GM23338 (cell line): Measurements from ENCODE around the gene MOSMO. TPM values are rescaled to one million over a fixed set of nuclear protein-coding genes. Genes with fewer than 3 reads are reported as not detected.

Experiments used
- ATAC-seq: fragments of 200-7000 bp; cut with Tn5 transposase; 3 replicates; pipeline ENCODE4 v1.9.1; 2020
- DNase-seq: peaks from one replicate; pipeline ENCODE4 v3.0.0-alpha.2; 2015; ENCODE audit warnings: low spot score
- H2AFZ ChIP-seq: fragments of 200-600 bp; sonication (generic); 2 replicates; pipeline ENCODE4 v1.8.0; 2016; ENCODE audit warnings: antibody characterized with exemption, mild to moderate bottlenecking, moderate library complexity
- H3F3A ChIP-seq: fragments of 200-600 bp; sonication (generic); replicated peaks from 2 replicates; pipeline ENCODE4 v1.8.0; 2017; ENCODE audit warnings: antibody characterized with exemption, mixed run types, low read depth
- H3K27ac ChIP-seq: fragments of 200-600 bp; sonication (generic); 2 replicates; pipeline ENCODE4 v1.6.1; 2016; ENCODE audit warnings: low read depth
- H3K27me3 ChIP-seq: fragments of 200-600 bp; sonication (generic); 2 replicates; pipeline ENCODE4 v1.8.0; 2016; ENCODE audit warnings: mild to moderate bottlenecking, mixed run types, moderate library complexity; ENCODE audit not compliant: insufficient read depth
- H3K36me3 ChIP-seq: fragments of 200-600 bp; sonication (generic); 2 replicates; pipeline ENCODE4 v1.8.0; 2016; ENCODE audit warnings: mild to moderate bottlenecking; ENCODE audit not compliant: insufficient read depth
- H3K4me1 ChIP-seq: fragments of 200-600 bp; sonication (generic); 2 replicates; pipeline ENCODE4 v1.8.0; 2016; ENCODE audit warnings: mild to moderate bottlenecking, moderate library complexity; ENCODE audit not compliant: insufficient read depth
- H3K4me2 ChIP-seq: fragments of 200-600 bp; sonication (generic); 2 replicates; pipeline ENCODE4 v1.7.1; 2017; ENCODE audit warnings: mixed run types
- H3K4me3 ChIP-seq: fragments of 200-600 bp; sonication (generic); 2 replicates; pipeline ENCODE4 v1.6.1; 2016; ENCODE audit warnings: mixed run types
- H3K79me2 ChIP-seq: fragments of 200-600 bp; sonication (generic); replicated peaks from 2 replicates; pipeline ENCODE4 v1.8.0; 2017; ENCODE audit warnings: mild to moderate bottlenecking; ENCODE audit not compliant: insufficient read depth
- H3K9me2 ChIP-seq: fragments of 200-600 bp; sonication (generic); 2 replicates; pipeline ENCODE4 v1.8.0; 2017; ENCODE audit not compliant: insufficient read depth
- H4K20me1 ChIP-seq: fragments of 200-600 bp; sonication (generic); replicated peaks from 2 replicates; pipeline ENCODE4 v1.8.0; 2017; ENCODE audit warnings: mild to moderate bottlenecking; ENCODE audit not compliant: insufficient read depth
- H3K27ac Mint-ChIP-seq: 2 replicates; pipeline ENCODE4 v1.8.0; 2020; ENCODE audit warnings: inconsistent platforms, mild to moderate bottlenecking, moderate library complexity, mixed read lengths
- H3K27me3 Mint-ChIP-seq: 3 replicates; pipeline ENCODE4 v1.8.0; 2022; ENCODE audit warnings: low read depth, mild to moderate bottlenecking, moderate library complexity, mixed read lengths, inconsistent platforms; ENCODE audit not compliant: insufficient read depth, poor library complexity
- H3K36me3 Mint-ChIP-seq: 3 replicates; pipeline ENCODE4 v1.8.0; 2021; ENCODE audit warnings: low read depth, mild to moderate bottlenecking, inconsistent platforms, moderate library complexity, mixed read lengths
- H3K4me1 Mint-ChIP-seq: 3 replicates; pipeline ENCODE4 v1.8.0; 2020; ENCODE audit warnings: mild to moderate bottlenecking, inconsistent platforms, mixed read lengths
- H3K4me3 Mint-ChIP-seq: 3 replicates; pipeline ENCODE4 v1.8.0; 2021; ENCODE audit warnings: moderate library complexity, mild to moderate bottlenecking, inconsistent platforms, mixed read lengths
- H3K9me3 Mint-ChIP-seq: 3 replicates; pipeline ENCODE4 v1.8.0; 2020; ENCODE audit warnings: moderate library complexity, mild to moderate bottlenecking, inconsistent platforms, mixed read lengths
- CREB1 ChIP-seq: fragments of 250-450 bp; sonication (Bioruptor Pico); IDR thresholded peaks from 2 replicates; pipeline ENCODE4 v1.5.0; 2020; ENCODE audit warnings: low read depth, mild to moderate bottlenecking, moderate library complexity
- EZH2 ChIP-seq: fragments of 200-600 bp; sonication (generic); IDR thresholded peaks from one replicate; pipeline ENCODE4 v1.8.0; 2017; ENCODE audit warnings: antibody characterized with exemption, mild to moderate bottlenecking, low read depth; ENCODE audit not compliant: unreplicated experiment
- EZH2phosphoT487 ChIP-seq: fragments of 200-600 bp; sonication (generic); IDR thresholded peaks from one replicate; pipeline ENCODE4 v1.8.1; 2018; ENCODE audit warnings: antibody characterized with exemption; ENCODE audit not compliant: unreplicated experiment
- JUNB ChIP-seq: IDR thresholded peaks from one replicate; pipeline ENCODE4 v1.6.1; 2016; ENCODE audit warnings: antibody characterized with exemption; ENCODE audit not compliant: unreplicated experiment
- NANOG ChIP-seq: IDR thresholded peaks from 2 replicates; pipeline ENCODE4 v1.6.1; 2016; ENCODE audit warnings: antibody characterized with exemption, borderline replicate concordance
- POLR2AphosphoS5 ChIP-seq: IDR thresholded peaks from 2 replicates; pipeline ENCODE4 v1.6.1; 2016; ENCODE audit warnings: antibody characterized with exemption, low read depth
- STAT1 ChIP-seq: IDR thresholded peaks from one replicate; pipeline ENCODE4 v1.6.1; 2016; ENCODE audit warnings: antibody characterized with exemption; ENCODE audit not compliant: unreplicated experiment
- ZNF114 ChIP-seq: fragments of 250-450 bp; sonication (Bioruptor Pico); IDR thresholded peaks from 2 replicates; pipeline ENCODE4 v1.5.0; 2020; ENCODE audit warnings: mild to moderate bottlenecking, moderate library complexity
- ZNF331 ChIP-seq: fragments of 250-450 bp; sonication (Bioruptor Pico); IDR thresholded peaks from 2 replicates; pipeline ENCODE4 v1.5.0; 2020; ENCODE audit warnings: low read depth, mild to moderate bottlenecking, moderate library complexity
- polyA plus RNA-seq: library from polyadenylated mRNA; unstranded; fragments of >200 nt; fragmentation: Nextera tagmentation; extraction: Ambion mirVana; gene quantifications from 2 replicates; pipeline ENCODE4 v1.2.1, GENCODE V29; 2016
- total RNA-seq: library from RNA; depleted of rRNA; stranded (reverse); fragments of >200 nt; shearing (Covaris generic); gene quantifications from 2 replicates; pipeline ENCODE4 v1.2.3, GENCODE V29; 2014
- TF ChIP-seq, protein P1 (sequence below): IDR thresholded peaks from one replicate; pipeline ENCODE4 v1.6.1; 2018; ENCODE audit warnings: antibody characterized with exemption; ENCODE audit not compliant: unreplicated experiment
- TF ChIP-seq, protein P2 (sequence below): fragments of 250-450 bp; sonication (Bioruptor Pico); IDR thresholded peaks from 2 replicates; pipeline ENCODE4 v1.5.0; 2020; ENCODE audit warnings: mild to moderate bottlenecking, moderate library complexity
- TF ChIP-seq, protein P3 (sequence below), 2 experiments: fragments of 200-600 bp in 1 of 2; sonication (generic) in 1 of 2; conservative IDR thresholded peaks; 2 replicates each; pipeline versions ENCODE4 v1.5.1 to v1.6.1; 2016 to 2017; ENCODE audit warnings: antibody characterized with exemption in 2 of 2, low read depth in 2 of 2, mild to moderate bottlenecking in 2 of 2, moderate library complexity in 1 of 2
- TF ChIP-seq, protein P4 (sequence below): IDR thresholded peaks from 2 replicates; pipeline ENCODE4 v1.6.1; 2016; ENCODE audit warnings: antibody characterized with exemption

MOSMO gene
- total and polyA plus RNA-seq, 2 experiments from 2014 or later: 8.7 to 19.2 TPM

DNA sequence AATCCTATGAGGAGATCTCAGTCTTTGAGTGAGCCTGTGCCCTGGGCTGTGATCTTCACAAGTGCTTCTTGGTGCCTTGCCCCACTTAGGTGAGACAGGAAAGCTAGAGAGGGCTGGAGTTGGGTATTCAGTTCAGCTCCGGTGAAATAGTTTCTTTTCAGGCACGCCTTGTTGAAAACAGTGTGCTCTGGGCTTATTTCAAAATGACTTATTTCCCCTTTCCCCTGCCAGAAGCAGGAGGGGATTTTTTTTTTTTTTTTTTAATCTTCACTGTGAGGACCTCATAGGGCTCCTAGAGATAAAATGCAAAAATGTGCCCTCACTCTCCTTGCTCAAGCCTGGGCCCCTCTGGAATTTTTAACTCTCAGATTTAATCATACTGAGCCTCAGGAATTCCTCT, 27.2 kb downstream of the MOSMO start:
- Mint-ChIP-seq H3K27ac (peak overlapping the region; percentile 64), H3K4me3 (no peak overlapping the region), H3K27me3 (no peaks in the 10 kb centered on the region), H3K4me1 (peaks cover 16% of the 10 kb centered on the region), H3K9me3 (no peaks in the 10 kb centered on the region; the same call in 2 of the 3 replicates), H3K36me3 (peaks cover 6% of the 10 kb centered on the region; the same call in 2 of the 3 replicates)
- Histone ChIP-seq H3K27ac (peak overlapping the region; percentile 41; the same call in 1 of the 2 replicates), H3K36me3 (no peaks in the 10 kb centered on the region), H2AFZ (no peak overlapping the region), H3K4me2 (no peak overlapping the region), H3F3A (no peaks in the 10 kb centered on the region), H3K79me2 (peaks cover 24% of the 10 kb centered on the region), H3K27me3 (no peaks in the 10 kb centered on the region), H4K20me1 (no peaks in the 10 kb centered on the region), H3K4me1 (no peaks in the 10 kb centered on the region), H3K9me2 (no peaks in the 10 kb centered on the region), H3K4me3 (no peak overlapping the region)
- DNase-seq (peak; percentile 62), ATAC-seq (peak; percentile 79)
- no peak for TF ChIP-seq NANOG
- no peak for TF ChIP-seq CREB1 (CRISPR knock-in tag)
- TF ChIP-seq POLR2AphosphoS5: no peak
- TF ChIP-seq STAT1: no peak
- TF ChIP-seq, protein P1, sequence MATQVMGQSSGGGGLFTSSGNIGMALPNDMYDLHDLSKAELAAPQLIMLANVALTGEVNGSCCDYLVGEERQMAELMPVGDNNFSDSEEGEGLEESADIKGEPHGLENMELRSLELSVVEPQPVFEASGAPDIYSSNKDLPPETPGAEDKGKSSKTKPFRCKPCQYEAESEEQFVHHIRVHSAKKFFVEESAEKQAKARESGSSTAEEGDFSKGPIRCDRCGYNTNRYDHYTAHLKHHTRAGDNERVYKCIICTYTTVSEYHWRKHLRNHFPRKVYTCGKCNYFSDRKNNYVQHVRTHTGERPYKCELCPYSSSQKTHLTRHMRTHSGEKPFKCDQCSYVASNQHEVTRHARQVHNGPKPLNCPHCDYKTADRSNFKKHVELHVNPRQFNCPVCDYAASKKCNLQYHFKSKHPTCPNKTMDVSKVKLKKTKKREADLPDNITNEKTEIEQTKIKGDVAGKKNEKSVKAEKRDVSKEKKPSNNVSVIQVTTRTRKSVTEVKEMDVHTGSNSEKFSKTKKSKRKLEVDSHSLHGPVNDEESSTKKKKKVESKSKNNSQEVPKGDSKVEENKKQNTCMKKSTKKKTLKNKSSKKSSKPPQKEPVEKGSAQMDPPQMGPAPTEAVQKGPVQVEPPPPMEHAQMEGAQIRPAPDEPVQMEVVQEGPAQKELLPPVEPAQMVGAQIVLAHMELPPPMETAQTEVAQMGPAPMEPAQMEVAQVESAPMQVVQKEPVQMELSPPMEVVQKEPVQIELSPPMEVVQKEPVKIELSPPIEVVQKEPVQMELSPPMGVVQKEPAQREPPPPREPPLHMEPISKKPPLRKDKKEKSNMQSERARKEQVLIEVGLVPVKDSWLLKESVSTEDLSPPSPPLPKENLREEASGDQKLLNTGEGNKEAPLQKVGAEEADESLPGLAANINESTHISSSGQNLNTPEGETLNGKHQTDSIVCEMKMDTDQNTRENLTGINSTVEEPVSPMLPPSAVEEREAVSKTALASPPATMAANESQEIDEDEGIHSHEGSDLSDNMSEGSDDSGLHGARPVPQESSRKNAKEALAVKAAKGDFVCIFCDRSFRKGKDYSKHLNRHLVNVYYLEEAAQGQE: no peak
- TF ChIP-seq ZNF114 (CRISPR knock-in tag): no peak
- no peak for TF ChIP-seq EZH2phosphoT487
- TF ChIP-seq, protein P2, sequence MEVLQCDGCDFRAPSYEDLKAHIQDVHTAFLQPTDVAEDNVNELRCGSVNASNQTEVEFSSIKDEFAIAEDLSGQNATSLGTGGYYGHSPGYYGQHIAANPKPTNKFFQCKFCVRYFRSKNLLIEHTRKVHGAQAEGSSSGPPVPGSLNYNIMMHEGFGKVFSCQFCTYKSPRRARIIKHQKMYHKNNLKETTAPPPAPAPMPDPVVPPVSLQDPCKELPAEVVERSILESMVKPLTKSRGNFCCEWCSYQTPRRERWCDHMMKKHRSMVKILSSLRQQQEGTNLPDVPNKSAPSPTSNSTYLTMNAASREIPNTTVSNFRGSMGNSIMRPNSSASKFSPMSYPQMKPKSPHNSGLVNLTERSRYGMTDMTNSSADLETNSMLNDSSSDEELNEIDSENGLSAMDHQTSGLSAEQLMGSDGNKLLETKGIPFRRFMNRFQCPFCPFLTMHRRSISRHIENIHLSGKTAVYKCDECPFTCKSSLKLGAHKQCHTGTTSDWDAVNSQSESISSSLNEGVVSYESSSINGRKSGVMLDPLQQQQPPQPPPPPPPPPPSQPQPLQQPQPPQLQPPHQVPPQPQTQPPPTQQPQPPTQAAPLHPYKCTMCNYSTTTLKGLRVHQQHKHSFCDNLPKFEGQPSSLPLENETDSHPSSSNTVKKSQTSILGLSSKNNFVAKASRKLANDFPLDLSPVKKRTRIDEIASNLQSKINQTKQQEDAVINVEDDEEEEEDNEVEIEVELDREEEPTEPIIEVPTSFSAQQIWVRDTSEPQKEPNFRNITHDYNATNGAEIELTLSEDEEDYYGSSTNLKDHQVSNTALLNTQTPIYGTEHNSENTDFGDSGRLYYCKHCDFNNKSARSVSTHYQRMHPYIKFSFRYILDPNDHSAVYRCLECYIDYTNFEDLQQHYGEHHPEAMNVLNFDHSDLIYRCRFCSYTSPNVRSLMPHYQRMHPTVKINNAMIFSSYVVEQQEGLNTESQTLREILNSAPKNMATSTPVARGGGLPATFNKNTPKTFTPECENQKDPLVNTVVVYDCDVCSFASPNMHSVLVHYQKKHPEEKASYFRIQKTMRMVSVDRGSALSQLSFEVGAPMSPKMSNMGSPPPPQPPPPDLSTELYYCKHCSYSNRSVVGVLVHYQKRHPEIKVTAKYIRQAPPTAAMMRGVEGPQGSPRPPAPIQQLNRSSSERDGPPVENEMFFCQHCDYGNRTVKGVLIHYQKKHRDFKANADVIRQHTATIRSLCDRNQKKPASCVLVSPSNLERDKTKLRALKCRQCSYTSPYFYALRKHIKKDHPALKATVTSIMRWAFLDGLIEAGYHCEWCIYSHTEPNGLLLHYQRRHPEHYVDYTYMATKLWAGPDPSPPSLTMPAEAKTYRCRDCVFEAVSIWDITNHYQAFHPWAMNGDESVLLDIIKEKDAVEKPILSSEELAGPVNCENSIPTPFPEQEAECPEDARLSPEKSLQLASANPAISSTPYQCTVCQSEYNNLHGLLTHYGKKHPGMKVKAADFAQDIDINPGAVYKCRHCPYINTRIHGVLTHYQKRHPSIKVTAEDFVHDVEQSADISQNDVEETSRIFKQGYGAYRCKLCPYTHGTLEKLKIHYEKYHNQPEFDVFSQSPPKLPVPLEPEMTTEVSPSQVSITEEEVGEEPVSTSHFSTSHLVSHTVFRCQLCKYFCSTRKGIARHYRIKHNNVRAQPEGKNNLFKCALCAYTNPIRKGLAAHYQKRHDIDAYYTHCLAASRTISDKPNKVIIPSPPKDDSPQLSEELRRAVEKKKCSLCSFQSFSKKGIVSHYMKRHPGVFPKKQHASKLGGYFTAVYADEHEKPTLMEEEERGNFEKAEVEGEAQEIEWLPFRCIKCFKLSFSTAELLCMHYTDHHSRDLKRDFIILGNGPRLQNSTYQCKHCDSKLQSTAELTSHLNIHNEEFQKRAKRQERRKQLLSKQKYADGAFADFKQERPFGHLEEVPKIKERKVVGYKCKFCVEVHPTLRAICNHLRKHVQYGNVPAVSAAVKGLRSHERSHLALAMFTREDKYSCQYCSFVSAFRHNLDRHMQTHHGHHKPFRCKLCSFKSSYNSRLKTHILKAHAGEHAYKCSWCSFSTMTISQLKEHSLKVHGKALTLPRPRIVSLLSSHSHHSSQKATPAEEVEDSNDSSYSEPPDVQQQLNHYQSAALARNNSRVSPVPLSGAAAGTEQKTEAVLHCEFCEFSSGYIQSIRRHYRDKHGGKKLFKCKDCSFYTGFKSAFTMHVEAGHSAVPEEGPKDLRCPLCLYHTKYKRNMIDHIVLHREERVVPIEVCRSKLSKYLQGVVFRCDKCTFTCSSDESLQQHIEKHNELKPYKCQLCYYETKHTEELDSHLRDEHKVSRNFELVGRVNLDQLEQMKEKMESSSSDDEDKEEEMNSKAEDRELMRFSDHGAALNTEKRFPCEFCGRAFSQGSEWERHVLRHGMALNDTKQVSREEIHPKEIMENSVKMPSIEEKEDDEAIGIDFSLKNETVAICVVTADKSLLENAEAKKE (CRISPR knock-in tag): no peak
- TF ChIP-seq, protein P3, sequence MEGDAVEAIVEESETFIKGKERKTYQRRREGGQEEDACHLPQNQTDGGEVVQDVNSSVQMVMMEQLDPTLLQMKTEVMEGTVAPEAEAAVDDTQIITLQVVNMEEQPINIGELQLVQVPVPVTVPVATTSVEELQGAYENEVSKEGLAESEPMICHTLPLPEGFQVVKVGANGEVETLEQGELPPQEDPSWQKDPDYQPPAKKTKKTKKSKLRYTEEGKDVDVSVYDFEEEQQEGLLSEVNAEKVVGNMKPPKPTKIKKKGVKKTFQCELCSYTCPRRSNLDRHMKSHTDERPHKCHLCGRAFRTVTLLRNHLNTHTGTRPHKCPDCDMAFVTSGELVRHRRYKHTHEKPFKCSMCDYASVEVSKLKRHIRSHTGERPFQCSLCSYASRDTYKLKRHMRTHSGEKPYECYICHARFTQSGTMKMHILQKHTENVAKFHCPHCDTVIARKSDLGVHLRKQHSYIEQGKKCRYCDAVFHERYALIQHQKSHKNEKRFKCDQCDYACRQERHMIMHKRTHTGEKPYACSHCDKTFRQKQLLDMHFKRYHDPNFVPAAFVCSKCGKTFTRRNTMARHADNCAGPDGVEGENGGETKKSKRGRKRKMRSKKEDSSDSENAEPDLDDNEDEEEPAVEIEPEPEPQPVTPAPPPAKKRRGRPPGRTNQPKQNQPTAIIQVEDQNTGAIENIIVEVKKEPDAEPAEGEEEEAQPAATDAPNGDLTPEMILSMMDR (conservative IDR thresholded peaks at IDR 0.05; ENCODE audit: low read depth in 2 of 2): no peak
- no peak for TF ChIP-seq ZNF331 (CRISPR knock-in tag)
- TF ChIP-seq EZH2: no peak
- TF ChIP-seq, protein P4, sequence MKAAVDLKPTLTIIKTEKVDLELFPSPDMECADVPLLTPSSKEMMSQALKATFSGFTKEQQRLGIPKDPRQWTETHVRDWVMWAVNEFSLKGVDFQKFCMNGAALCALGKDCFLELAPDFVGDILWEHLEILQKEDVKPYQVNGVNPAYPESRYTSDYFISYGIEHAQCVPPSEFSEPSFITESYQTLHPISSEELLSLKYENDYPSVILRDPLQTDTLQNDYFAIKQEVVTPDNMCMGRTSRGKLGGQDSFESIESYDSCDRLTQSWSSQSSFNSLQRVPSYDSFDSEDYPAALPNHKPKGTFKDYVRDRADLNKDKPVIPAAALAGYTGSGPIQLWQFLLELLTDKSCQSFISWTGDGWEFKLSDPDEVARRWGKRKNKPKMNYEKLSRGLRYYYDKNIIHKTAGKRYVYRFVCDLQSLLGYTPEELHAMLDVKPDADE: no peak
- TF ChIP-seq JUNB: no peak
